Activated CD8-positive, alpha-beta memory T cell treated with anti-CD3 and anti-CD28 coated beads for 48 hours (primary cell): ENCODE data around the gene WDR77.

ENCODE experiments used
- DNase-seq, 3 experiments: peaks; one replicate each; pipeline ENCODE4 v3.0.0-alpha.2; 2020; ENCODE audit warnings: low read depth in 2 of 3, low spot score in 2 of 3

The WDR77 gene

DNA sequence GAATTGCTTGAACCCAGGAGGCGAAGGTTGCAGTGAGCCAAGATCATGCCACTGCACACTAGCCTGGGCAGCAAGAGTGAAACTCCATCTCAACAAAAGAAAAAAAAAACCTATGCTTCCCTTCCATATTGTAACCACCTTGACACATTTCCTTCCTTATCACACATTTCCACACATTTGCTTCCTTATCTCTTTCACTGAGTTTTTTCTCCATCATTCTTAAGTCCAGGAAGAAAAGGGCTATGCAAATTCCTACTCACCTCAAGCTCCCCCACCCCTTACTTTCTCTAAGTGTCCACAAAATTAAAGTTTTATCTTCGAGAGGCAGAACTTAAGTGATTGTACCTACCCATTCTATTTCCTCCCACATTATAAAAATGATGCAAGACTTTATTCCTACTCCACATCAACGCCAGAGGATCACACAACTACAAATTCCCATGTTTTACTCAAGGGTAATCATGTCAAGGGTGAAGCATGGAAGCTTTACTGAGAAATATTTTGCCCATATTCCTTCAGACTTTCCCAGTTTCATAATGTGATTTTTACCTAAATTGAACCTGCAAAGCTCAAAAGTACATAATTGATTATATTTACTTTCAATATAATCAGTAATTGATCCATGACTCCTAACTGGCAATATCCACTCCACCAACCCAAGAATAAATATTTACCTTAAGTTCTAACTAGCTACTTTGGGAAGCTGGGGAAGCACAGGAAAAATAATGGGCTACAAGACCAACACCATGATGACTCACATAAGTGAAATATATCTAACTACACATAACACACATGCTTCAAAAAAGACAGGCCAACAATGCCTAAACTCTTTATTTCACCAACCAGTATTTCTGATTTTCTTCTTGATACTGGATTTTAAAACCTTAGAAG lies 9.3 kb downstream of the WDR77 start:
- no peak for DNase-seq

DNA sequence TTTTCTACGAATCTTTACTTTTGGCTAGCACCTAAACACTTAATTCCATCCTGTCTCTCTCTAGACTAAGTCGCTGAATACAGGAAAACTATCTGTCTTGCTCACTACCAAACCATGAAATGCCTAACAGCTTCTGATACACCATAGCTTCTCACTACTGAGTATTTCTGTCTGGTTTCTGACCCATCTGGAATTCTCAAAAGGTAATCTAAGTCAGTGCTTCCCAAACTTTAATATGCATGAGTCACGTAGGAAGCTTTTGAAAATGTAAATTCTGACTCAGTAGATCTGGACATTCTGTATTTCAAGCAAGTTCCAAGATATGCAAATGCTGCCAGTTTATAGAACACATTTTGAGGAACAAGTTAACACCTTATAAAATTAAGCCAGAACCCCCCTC lies 12.3 kb downstream of the WDR77 start:
- no peak for DNase-seq

DNA sequence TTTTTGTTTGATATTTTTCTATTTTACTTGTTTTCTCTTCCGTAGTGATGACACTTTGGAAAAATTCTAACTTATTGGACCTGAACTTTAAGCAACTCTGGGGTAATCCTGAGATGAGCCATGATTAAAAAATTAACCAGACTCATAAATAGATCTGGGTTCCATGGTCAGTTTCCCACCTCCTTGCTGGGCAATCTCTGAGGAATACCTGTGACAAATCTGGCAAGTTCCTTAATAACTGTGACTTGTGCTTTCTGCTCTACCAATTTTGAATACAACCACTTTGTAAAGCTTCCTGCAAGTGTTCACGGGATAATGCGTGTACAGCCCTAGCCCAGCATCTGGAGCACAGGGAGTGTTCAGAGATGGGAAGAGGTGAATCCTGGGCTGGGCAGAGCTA lies 24.8 kb downstream of the WDR77 start:
- DNase-seq: no peak

DNA sequence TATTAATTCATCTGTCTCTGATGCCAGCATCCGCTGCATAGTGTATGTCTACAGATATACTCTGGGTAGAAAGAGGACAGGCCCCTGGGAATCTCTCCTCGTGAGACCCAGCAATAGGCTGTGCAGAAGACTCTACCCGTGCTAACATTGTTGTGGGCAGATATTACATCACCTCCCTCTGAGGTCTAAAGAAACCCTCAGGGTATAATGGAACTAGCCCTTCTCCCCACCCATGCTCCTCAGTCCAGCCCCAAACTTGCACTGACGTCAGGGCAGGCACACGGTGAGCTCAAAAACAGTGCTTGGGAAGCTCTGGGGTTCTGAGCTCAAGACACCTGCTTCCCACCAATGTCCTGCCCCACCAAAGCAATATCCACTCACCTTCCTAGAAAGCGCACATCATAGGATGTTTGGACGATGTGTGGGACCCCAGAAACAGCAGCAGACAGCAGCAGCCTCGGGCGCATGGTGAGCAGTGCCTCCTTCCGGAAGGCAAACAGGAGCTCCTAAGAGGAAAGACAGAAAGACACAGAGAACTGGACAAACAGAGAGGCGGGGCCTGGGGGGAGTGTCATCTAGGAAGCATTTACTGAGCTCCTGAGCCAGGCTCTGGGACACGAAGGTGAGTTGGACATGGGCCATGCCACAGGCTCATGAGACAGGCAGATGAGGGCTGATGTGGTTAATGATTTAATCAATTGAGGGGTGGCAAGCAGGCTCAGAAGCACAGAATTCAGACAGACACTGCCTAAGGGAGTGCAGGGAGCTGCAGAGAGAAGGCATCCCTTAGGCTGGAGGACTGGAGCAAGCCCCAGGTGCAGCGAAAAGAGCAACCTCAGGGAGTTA lies 26.3 kb downstream of the WDR77 start:
- no peak for DNase-seq

DNA sequence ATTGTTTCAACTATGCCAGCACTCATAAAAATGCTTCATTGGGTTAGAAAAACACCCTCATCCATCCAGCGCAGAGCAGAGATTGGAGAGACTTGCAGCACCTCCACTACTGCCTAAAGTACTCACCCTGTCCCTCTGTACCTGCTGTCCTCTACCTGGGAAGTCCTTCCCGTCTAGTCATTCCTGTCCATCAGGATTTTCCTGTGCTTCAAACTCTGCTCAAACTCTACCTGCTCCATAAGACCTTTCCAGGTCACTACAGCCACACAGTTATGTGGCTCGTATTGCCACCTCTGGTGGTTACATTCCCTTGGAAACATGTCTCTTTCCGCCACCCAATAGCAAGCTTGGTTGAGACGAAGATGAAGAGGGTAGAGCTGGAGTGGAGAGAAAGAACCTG lies 28.7 kb downstream of the WDR77 start:
- no peak for DNase-seq

DNA sequence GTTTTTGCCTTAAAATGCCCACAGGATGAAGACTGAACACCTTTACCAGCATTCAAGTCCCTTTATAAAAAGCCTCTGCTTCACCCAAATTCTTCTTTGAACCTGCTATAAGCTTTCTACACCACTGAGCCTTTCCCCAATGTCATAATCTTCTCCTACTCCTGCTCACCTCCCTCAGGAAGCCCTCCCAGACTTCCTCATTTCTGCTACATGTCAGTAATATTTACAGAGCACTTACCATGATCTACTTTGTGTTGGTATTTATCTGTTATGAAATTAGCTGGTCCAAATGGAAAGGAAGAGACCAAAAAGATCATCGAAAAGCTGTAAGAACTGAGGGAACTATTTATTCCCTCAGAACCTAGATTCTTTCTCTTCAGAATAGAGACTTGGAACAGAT lies 30.0 kb downstream of the WDR77 start:
- DNase-seq: no peak

DNA sequence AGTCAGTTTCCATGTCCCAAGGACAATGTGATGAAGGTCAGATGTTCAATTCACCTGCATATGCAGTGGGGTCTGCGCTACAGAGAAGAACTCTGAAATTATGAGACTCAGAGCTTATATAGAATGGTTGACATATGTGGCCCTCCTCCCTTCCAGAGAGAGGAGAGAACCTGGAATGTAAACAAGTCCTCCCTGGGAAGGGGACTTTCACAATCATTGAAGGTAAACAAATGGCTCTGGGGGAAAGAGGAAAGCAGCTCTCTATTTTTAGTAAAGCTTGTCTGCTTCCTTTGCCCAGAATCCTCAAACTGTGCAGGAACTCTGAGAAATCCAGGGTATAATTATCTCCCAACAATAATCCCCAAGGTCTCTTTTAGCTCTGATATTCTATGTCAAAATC lies 31.3 kb downstream of the WDR77 start:
- no peak for DNase-seq

DNA sequence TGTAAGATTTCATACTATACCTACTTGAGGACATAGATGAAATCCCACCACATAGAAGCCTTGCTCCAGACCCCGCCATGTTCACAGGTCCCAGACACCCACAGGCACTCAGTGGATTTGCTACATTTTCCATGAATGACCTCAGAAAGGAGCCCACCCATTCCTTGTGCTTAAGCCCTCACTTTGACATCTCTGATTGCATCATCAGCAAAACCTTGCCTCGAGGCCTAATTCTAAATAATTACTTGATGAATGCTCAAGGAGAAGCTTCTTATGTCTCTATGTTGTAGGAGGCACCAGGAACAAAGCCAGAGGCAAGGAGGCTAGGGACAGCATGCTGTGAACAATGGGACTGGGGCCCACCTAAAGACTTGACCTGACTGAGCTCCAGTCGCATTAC lies 33.6 kb downstream of the WDR77 start:
- DNase-seq: no peak

DNA sequence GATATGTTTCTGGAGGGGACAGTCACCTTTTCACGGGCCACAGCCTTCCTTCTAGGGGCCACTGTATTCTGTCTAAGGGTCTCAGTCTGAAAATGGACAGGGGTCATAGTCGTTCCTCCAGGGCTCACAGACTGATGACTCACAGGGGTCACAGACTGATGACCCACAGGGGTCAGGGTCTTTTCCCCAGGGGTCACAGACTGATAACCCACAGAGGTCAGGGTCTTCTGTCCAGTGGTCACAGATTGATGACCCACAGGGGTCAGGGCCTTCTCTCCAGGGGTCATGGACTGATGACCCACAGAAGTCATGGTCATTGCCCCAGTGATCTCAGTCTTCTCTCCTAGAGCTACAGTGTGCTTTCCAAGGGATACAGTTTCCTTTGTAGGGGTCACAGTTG lies 34.3 kb downstream of the WDR77 start:
- no peak for DNase-seq

DNA sequence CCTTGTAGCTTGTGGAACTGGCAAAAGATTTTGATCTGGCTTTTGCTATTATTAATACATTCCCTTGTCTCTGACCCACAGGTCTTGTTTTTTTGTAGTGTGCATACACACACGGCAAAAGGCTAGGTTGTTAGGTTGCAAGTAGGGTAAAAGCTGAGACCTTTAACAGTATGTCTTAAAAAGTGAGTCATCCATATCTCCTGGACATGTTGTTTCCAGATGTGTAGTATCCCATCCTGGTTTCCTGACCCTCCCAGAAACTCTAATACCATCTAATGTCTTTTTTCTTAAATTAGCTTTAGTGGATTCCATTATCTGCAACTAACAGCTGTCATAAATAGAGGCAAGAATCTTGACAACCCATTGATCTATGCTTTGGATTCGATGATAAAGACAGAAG lies 36.2 kb downstream of the WDR77 start:
- no peak for DNase-seq

DNA sequence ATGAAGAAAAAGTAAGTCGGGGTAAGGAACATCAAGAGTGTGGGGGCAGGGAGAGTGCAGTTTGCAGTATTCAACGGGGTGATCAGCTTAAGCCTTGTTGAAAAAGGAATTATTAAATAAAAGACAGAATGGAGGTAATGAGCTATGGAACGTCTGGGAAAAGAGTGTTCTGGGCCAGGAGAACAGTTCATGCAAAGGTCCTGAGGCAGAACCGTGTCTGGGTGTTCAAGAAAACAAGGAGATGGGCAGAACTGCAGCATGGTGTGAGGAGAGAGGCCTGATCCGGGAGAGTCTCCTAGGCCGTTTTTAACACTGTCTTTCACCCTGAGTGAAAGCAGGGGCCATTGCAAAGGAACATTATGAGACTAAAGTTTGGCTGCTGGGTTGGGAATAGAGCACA lies 41.8 kb downstream of the WDR77 start:
- no peak for DNase-seq

DNA sequence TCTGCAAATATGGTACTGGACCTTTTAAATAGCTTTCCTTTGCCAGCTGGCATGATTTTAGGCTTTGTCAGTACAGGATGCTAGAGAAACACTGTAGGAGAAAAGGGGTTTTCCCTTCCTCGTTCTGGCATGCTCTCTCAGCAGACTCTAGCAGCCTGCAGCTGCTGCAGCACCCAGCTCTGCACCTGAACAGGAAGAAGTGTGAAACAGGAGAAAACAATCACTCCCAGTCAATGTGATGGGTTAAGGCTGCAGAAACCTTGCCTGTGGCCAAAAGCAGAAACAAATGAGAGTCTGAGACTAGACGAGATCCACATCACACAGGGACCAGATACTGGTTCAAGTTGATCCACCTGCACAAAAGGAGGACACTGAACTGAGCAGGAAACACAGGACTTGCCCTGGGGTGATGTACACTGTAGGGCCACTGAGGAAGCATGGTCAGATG lies 42.7 kb downstream of the WDR77 start:
- no peak for DNase-seq

DNA sequence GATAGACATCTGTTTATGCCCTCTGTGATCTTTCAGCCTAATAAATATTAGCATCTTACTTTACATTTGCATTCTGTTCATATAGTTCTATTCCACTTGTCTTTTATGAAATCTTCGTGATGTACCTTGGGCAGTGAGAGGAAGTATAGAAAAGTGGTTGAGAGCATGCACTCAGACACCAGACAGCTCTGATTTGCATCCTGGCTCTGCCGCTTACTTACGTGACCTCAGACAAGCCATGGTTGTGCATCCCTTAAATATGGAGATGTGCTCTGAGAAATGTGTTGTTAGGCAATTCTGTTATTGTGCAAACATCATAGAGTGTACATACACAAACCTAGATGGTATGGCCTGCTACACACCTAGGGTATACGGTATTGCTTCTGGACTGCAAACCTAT lies 44.5 kb downstream of the WDR77 start:
- DNase-seq: no peak

DNA sequence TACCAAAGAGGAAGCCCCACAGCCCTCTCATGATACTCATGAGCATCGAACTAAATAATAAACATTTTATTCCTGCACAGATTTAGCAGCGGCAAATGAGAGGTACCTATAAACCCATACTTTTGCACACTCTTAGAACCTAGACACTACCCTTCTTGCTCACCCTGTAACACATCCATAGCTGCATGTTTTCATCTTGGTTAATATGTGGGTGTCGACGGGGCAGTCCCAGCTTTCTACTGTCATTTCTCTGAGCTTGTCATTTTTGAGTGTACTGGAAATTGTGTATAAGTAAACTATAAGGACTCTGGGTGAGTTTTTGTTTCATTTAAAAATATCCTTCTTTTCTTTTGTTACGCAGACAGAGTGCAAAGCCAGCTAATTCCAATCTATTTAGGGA lies 47.0 kb downstream of the WDR77 start:
- DNase-seq: no peak

DNA sequence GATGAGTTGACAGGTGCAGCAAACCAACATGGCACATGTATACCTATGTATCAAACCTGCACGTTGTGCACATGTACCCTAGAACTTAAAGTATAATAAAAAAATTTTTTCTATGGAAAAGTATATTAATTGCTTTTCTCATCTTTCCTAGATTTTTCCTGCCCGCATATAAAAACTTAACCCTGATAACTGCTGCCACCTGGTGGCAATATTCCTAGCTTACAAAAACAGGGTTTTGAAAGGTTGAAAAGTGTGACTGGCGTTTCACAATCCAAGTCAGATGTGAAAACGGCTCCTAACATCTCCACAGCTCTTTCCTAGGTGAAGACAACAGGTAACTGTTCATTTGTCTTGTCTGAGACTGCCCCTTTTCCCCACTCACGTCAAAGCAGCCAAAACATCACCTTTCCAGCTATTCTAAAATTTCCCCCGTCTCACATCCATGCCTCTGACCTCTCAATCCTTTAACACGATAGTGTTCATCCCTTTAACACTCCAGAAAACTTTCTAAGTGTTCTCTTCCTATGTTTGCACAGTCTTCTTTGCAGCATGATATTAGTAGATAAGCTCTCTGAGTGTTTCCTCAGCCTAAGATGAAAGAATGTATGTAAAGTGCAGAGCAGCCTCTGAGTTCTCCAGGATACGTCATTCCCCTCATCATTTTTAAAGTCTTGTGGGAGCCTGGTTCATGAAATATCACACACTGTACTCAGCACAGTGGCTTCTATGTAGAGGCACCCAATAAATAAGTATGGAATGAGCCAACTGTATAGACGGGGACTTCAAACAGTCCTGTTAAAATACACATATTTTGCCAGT lies 49.1 kb downstream of the WDR77 start:
- peak in 1 of 3 experiments; percentile 10 for DNase-seq

DNA sequence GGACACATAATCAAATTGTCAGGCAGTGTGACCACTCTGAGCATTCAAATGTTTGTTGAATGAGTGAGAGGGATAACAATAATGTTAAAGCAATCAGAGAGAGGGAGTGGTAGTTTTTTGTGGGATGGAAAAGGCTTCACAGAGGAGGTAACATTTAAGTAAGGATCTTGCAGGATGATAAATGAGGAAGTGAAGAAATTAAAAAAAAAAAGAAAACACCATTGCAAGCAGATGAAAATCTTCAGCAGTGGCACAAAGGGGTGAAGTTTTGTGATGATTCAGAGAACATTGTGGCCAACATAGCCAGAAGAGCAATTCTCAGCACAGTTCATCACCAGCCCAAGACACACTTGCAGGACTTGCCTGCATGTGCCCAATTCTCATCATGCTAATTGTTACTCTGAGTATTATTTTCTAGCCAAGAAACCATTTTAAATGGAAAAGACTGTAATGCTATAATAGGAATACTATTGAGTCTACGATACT lies 56.6 kb downstream of the WDR77 start:
- DNase-seq: no peak

DNA sequence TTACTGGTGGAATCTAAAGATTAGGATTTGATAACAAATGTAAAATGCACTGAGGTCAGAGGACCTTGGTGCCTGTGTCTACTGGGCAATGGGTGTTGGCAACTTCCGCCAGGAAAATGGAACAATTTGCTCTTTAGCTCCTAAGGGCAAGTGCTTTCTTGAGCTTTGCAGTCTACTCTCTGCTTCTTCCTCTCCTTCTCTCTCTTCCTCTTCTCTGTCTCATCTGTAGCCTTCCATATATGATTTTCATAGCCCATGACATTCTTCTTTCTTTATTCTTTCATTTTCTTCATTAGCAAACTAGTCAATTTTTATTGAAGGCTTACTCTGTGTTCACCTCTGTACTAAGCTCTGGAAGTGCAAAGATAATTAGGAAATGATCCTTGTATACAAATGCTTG lies 57.0 kb downstream of the WDR77 start:
- no peak for DNase-seq
